HG03575 (cell line): ENCODE results near the gene GPR37L1.
"Not testable (repeated sequence)": the region's sequence is repeated elsewhere in the genome, so short reads cannot be mapped to it uniquely, and the experiment has no call there.

Experiments used
- ATAC-seq: cut with Tn5 transposase; IDR thresholded peaks from one replicate; pipeline ENCODE4 v1.9.1; 2021; ENCODE audit not compliant: unreplicated experiment, insufficient number of reproducible peaks, low FRiP score; ENCODE audit errors: extremely low read depth

The GPR37L1 gene

GRCh38 chr1:202107321-202107761 lies 15.4 kb upstream of the GPR37L1 start:
- no peak for ATAC-seq

- ATAC-seq: no peak
Observed at GRCh38 chr1:202107801-202108731, 14.7 kb upstream of the GPR37L1 start.

GRCh38 chr1:202110977-202111376 lies 11.7 kb upstream of the GPR37L1 start:
- no peak for ATAC-seq

- ATAC-seq: not testable (repeated sequence)
Observed at GRCh38 chr1:202111589-202111988, 11.1 kb upstream of the GPR37L1 start.

- no peak for ATAC-seq
Observed at GRCh38 chr1:202112859-202113689, 9.6 kb upstream of the GPR37L1 start.

- ATAC-seq: no peak
Observed at GRCh38 chr1:202113690-202114300, 8.9 kb upstream of the GPR37L1 start.

GRCh38 chr1:202116287-202116686 lies 6.4 kb upstream of the GPR37L1 start:
- ATAC-seq: no peak

GRCh38 chr1:202117898-202118371 lies 4.8 kb upstream of the GPR37L1 start:
- no peak for ATAC-seq

- no peak for ATAC-seq
Observed at GRCh38 chr1:202121006-202121405, 1.7 kb upstream of the GPR37L1 start.

GRCh38 chr1:202123336-202123813 lies 658 bp downstream of the GPR37L1 start:
- no peak for ATAC-seq

GRCh38 chr1:202124142-202124541 lies 1.4 kb downstream of the GPR37L1 start:
- ATAC-seq: no peak

- ATAC-seq: no peak
Observed at GRCh38 chr1:202125611-202126010, 2.9 kb downstream of the GPR37L1 start.

- ATAC-seq: no peak
Observed at GRCh38 chr1:202126426-202126825, 3.7 kb downstream of the GPR37L1 start.

GRCh38 chr1:202127061-202127460 lies 4.3 kb downstream of the GPR37L1 start:
- no peak for ATAC-seq

GRCh38 chr1:202127836-202128622 lies 5.3 kb downstream of the GPR37L1 start:
- ATAC-seq: no peak

GRCh38 chr1:202129453-202130296 lies 7.0 kb downstream of the GPR37L1 start:
- ATAC-seq: no peak

GRCh38 chr1:202130297-202130721 lies 7.6 kb downstream of the GPR37L1 start:
- ATAC-seq: no peak
